Progenitor cell of endocrine pancreas (in vitro differentiated cells): ENCODE results near the gene MLLT3. TPM values are rescaled to one million over a fixed set of nuclear protein-coding genes. Genes with fewer than 3 reads are reported as not detected.

Experiments used
- DNase-seq: peaks from one replicate; pipeline ENCODE4 v3.0.0; 2021; ENCODE audit warnings: low spot score; ENCODE audit not compliant: unreplicated experiment
- H3K27ac Mint-ChIP-seq: 2 replicates; pipeline ENCODE4 v1.8.0; 2021; ENCODE audit warnings: mild to moderate bottlenecking, moderate library complexity, mixed read lengths
- H3K27me3 Mint-ChIP-seq: 2 replicates; pipeline ENCODE4 v1.8.0; 2021; ENCODE audit warnings: mixed read lengths
- H3K36me3 Mint-ChIP-seq: 2 replicates; pipeline ENCODE4 v1.8.0; 2022; ENCODE audit warnings: mixed read lengths; ENCODE audit not compliant: insufficient read depth
- H3K4me1 Mint-ChIP-seq: 2 replicates; pipeline ENCODE4 v1.8.0; 2021; ENCODE audit warnings: low read depth, mixed read lengths
- H3K4me3 Mint-ChIP-seq: 2 replicates; pipeline ENCODE4 v1.8.0; 2021; ENCODE audit warnings: low read depth, mild to moderate bottlenecking, moderate library complexity, mixed read lengths
- H3K9me3 Mint-ChIP-seq: 2 replicates; pipeline ENCODE4 v1.8.0; 2021; ENCODE audit warnings: low read depth, mixed read lengths
- microRNA-seq: library from miRNA; unstranded; fragments of <30 nt; microRNA quantifications from one replicate; pipeline ENCODE4 v1.1.0, GENCODE V29; 2020; ENCODE audit warnings: borderline number of aligned reads; ENCODE audit not compliant: unreplicated experiment
- total RNA-seq: library from RNA; stranded (reverse); gene quantifications from 2 replicates; pipeline ENCODE4 v1.2.1, GENCODE V29; 2021
- TF ChIP-seq, protein P1 (sequence below): fragments of 200-600 bp; sonication (generic); IDR thresholded peaks from one replicate; pipeline ENCODE4 v1.5.0; 2021; ENCODE audit warnings: antibody characterized with exemption, mild to moderate bottlenecking; ENCODE audit not compliant: unreplicated experiment

MLLT3 gene
- total RNA-seq, 1 donor from 2014 or later, result 25.8 TPM

DNA sequence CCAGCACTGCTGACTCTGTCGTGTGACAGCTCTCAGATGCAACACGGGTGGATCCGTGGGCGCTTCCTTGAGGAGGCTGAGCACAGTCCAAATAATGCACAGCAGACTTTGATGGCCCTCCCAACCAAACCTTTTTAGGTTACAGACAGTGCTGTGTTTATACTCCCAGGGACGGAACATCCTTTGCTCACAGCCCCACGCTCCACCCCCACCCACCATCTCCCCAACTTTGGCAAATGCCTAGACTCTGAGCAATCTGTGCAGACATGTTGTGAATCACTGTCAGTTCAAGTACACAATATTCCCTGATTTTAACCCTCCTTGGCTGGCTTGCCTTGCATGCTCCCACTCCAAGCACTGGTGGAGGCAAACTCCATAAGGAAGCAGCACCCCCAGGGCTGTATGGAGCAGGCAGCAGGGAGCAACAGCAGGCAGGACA, 324.6 kb downstream of the MLLT3 start:
- Mint-ChIP-seq H3K27ac (no peak overlapping the region), H3K36me3 (no peaks in the 10 kb centered on the region), H3K9me3 (peaks cover 14% of the 10 kb centered on the region), H3K4me3 (no peak overlapping the region), H3K4me1 (peaks cover 20% of the 10 kb centered on the region), H3K27me3 (no peaks in the 10 kb centered on the region)
- no peak for DNase-seq
- TF ChIP-seq, protein P1, sequence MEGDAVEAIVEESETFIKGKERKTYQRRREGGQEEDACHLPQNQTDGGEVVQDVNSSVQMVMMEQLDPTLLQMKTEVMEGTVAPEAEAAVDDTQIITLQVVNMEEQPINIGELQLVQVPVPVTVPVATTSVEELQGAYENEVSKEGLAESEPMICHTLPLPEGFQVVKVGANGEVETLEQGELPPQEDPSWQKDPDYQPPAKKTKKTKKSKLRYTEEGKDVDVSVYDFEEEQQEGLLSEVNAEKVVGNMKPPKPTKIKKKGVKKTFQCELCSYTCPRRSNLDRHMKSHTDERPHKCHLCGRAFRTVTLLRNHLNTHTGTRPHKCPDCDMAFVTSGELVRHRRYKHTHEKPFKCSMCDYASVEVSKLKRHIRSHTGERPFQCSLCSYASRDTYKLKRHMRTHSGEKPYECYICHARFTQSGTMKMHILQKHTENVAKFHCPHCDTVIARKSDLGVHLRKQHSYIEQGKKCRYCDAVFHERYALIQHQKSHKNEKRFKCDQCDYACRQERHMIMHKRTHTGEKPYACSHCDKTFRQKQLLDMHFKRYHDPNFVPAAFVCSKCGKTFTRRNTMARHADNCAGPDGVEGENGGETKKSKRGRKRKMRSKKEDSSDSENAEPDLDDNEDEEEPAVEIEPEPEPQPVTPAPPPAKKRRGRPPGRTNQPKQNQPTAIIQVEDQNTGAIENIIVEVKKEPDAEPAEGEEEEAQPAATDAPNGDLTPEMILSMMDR, result no peak

DNA sequence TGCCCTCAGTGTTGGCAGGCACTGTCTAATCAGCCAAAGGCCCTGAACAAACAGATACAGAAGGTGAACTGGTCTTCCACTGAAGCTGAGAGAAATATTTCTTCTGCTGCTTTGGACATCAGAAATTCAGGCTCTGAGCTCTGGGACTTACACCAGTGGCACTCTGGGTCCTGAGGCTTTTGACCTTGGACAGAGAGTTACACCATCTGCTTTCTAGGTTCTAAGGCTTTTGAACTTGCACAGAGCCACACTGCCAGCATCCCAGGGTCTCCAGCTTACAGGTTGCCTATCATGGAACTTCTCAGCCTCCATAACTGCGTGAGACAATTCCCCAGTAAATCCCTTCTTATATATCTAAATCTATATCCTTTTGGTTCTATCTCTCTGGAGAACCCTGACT, 326.7 kb downstream of the MLLT3 start:
- TF ChIP-seq, protein P1, result no peak
- Mint-ChIP-seq H3K36me3 (no peaks in the 10 kb centered on the region), H3K27me3 (no peaks in the 10 kb centered on the region), H3K9me3 (peaks cover 10% of the 10 kb centered on the region), H3K4me1 (peaks cover 7% of the 10 kb centered on the region), H3K27ac (no peak overlapping the region), H3K4me3 (no peak overlapping the region)
- DNase-seq, result no peak

DNA sequence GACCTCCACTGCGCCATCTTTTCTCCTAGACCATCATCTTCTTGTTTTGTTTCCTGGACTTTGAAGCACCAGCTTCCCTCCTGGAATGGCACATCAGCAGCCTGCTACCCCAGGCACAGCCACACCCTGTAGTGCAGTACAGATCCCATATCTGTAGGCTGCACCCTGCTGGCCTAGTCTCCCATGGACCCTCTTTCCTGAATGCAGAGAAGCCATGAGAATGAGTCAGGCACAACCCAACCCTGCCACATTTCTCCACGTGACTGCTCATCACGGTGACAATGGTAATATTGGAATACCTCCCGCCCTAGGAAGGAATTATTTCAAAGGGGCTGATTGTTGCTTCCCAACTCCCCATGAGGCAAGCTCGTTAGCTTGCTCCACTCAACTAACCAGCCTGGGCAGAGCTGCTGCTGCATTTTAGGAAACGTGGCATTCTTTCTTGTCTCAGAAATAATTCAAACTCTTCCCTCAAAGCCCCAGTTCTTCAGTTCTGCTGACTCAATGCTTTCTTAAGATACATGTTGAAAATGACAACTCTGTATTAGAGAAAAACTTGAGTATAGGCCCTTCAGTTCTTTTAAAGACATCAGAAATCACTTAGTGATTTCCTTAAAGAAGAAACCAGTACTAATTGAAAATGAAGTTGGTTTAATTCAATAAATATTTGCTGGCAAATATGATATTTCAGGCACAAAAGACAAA, 328.1 kb downstream of the MLLT3 start:
- Mint-ChIP-seq H3K36me3 (no peaks in the 10 kb centered on the region), H3K27me3 (no peaks in the 10 kb centered on the region), H3K27ac (no peak overlapping the region), H3K4me3 (no peak overlapping the region), H3K4me1 (peaks cover 4% of the 10 kb centered on the region), H3K9me3 (peaks cover 10% of the 10 kb centered on the region)
- TF ChIP-seq, protein P1, result no peak
- DNase-seq, result no peak

DNA sequence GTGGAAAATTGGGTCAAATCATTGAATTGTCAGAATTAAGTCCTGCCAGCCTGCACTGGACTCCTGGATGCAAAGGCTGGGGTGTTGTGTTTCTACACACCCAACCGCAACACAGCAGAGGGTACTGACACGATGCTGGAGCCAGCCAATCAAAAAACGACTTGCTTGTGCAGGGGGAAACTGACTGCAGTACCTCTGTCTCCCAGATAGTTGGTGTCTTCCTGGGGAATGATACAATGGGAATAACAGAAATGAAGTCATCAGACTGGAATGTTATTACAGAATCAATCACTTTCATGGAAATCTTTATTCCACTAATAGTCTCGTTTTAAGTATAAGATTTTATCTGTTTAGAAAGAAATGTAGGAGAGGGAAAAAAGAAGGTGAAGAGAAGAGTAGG, 330.3 kb downstream of the MLLT3 start:
- H3K4me1 Mint-ChIP-seq, result peaks cover 12% of the 10 kb centered on the region
- H3K27me3 Mint-ChIP-seq, result no peaks in the 10 kb centered on the region
- TF ChIP-seq, protein P1, result no peak
- no peak overlapping the region for H3K4me3 Mint-ChIP-seq
- H3K9me3 Mint-ChIP-seq, result peaks cover 16% of the 10 kb centered on the region
- no peaks in the 10 kb centered on the region for H3K36me3 Mint-ChIP-seq
- H3K27ac Mint-ChIP-seq, result no peak overlapping the region
- DNase-seq, result no peak

Small RNA genes lying within 50 kb of the gene (microRNA-seq; reads per million reads assigned to microRNA genes)
- 9.0 reads per million, percentile 14 among the genes with 10 or more reads in this experiment for gene MIR4473
- gene MIR4474, result 1.8 reads per million

Other genes with a start within 250 kb of the MLLT3 start
- gene FOCAD, start 61.8 kb upstream of the MLLT3 start, total RNA-seq, result 65.6 and 68.2 TPM in 2 replicates